ENCODE measurements around the gene ANKRD35. TPM values are rescaled to one million over a fixed set of nuclear protein-coding genes. Genes with fewer than 3 reads are reported as not detected.
A peak's percentile ranks its signal among the peaks of the same experiment; 100 is the strongest.
"Not testable (repeated sequence)": the region's sequence is repeated elsewhere in the genome, so short reads cannot be mapped to it uniquely, and the experiment has no call there.

Gene ANKRD35
- 1 to 10 TPM; 3.7 to 5.5 (median 4.3) TPM for polyA plus RNA-seq (ENCODE audit: insufficient read depth in 1 of 5, insufficient read length in 5 of 5, low replicate concordance in 1 of 5)
- long read RNA-seq, donor 1, partial matches to known transcripts, result 10 of 10 reads
- long read RNA-seq, donor 1, other reads (novel, unspliced or antisense), result 0 of 10 reads
- long read RNA-seq, donor 2, partial matches to known transcripts, result 8 of 8 reads
- long read RNA-seq, donor 2, other reads (novel, unspliced or antisense), result 0 of 8 reads
- long read RNA-seq, donor 3, partial matches to known transcripts, result 8 of 8 reads
- long read RNA-seq, donor 3, other reads (novel, unspliced or antisense), result 0 of 8 reads
- long read RNA-seq, donor 4, partial matches to known transcripts, result 5 of 5 reads
- long read RNA-seq, donor 4, other reads (novel, unspliced or antisense), result 0 of 5 reads
- long read RNA-seq, donor 5, partial matches to known transcripts, result 9 of 9 reads
- long read RNA-seq, donor 5, other reads (novel, unspliced or antisense), result 0 of 9 reads
- long read RNA-seq, donor 6, partial matches to known transcripts, result 21 of 21 reads
- long read RNA-seq, donor 6, other reads (novel, unspliced or antisense), result 0 of 21 reads
- long read RNA-seq, donor 7, result 0 reads
- long read RNA-seq, donor 8, partial matches to known transcripts, result 5 of 5 reads
- long read RNA-seq, donor 8, other reads (novel, unspliced or antisense), result 0 of 5 reads

GRCh38 chr1:145885738-145886287 is at the start of gene ANKRD35:
ANKRD35 (minus strand) TSS chr1:145885866; CDS start chr1:145885758, 108 bp downstream.
- peak; percentile 59 to 67 for DNase-seq

- not testable (repeated sequence) for DNase-seq
These were observed 46.9 kb upstream of the ANKRD35 start for GRCh38 chr1:145932522-145933009.

- DNase-seq, result no peak
These were observed 42.4 kb upstream of the ANKRD35 start for GRCh38 chr1:145927916-145928643.

- DNase-seq, result peak; percentile 96 to 98
These were observed 41.6 kb upstream of the ANKRD35 start, which contains the start of gene RBM8A for GRCh38 chr1:145927063-145927886. RBM8A (minus strand) TSS chr1:145927484; CDS start chr1:145927426, 58 bp downstream.

GRCh38 chr1:145926686-145927062 is 41.0 kb upstream of the ANKRD35 start:
- no peak for DNase-seq

- DNase-seq, result no peak
These were observed 36.6 kb upstream of the ANKRD35 start for GRCh38 chr1:145922266-145922665.

- DNase-seq, result not testable (repeated sequence)
These were observed 34.6 kb upstream of the ANKRD35 start for GRCh38 chr1:145920297-145920696.

- peak in 1 of 2 donors; percentile 16 for DNase-seq
These were observed 33.6 kb upstream of the ANKRD35 start for GRCh38 chr1:145918992-145919939.

- DNase-seq, result peak; percentile 91
These were observed 32.7 kb upstream of the ANKRD35 start, which contains the start of gene PEX11B for GRCh38 chr1:145918144-145918991. PEX11B (minus strand) TSS chr1:145918717; CDS start chr1:145918688, 29 bp downstream.

GRCh38 chr1:145917595-145917994 is 31.9 kb upstream of the ANKRD35 start:
- no peak for DNase-seq

- DNase-seq, result no peak
These were observed 31.1 kb upstream of the ANKRD35 start for GRCh38 chr1:145916745-145917144.

GRCh38 chr1:145912128-145912641 is 26.5 kb upstream of the ANKRD35 start:
- DNase-seq, result no peak

GRCh38 chr1:145908653-145909052 is 23.0 kb upstream of the ANKRD35 start:
- DNase-seq, result no peak

- no peak for DNase-seq
These were observed 21.5 kb upstream of the ANKRD35 start for GRCh38 chr1:145906954-145907753.

- DNase-seq, result no peak
These were observed 15.8 kb upstream of the ANKRD35 start for GRCh38 chr1:145901312-145902021.

- no peak for DNase-seq
These were observed 13.1 kb upstream of the ANKRD35 start for GRCh38 chr1:145898756-145899155.

- no peak for DNase-seq
These were observed 12.3 kb upstream of the ANKRD35 start for GRCh38 chr1:145897969-145898368.

All from right lung (tissue), 10 donors.